M059J (cell line): ENCODE results near the gene C10orf53. TPM values are rescaled to one million over a fixed set of nuclear protein-coding genes. Genes with fewer than 3 reads are reported as not detected.
"Not testable (repeated sequence)": the region's sequence is repeated elsewhere in the genome, so short reads cannot be mapped to it uniquely, and the experiment has no call there.

Source experiments
- DNase-seq: peaks from one replicate; pipeline ENCODE4 v3.0.0-alpha.2; 2012; ENCODE audit warnings: low read depth
- total RNA-seq: library from RNA; depleted of rRNA; stranded (reverse); fragments of >200 nt; shearing (Covaris generic); gene quantifications from 2 replicates; pipeline ENCODE4 v1.2.3, GENCODE V29; 2014

C10orf53 gene
- total RNA-seq, 1 experiment from 2014 or later, result not detected

DNA sequence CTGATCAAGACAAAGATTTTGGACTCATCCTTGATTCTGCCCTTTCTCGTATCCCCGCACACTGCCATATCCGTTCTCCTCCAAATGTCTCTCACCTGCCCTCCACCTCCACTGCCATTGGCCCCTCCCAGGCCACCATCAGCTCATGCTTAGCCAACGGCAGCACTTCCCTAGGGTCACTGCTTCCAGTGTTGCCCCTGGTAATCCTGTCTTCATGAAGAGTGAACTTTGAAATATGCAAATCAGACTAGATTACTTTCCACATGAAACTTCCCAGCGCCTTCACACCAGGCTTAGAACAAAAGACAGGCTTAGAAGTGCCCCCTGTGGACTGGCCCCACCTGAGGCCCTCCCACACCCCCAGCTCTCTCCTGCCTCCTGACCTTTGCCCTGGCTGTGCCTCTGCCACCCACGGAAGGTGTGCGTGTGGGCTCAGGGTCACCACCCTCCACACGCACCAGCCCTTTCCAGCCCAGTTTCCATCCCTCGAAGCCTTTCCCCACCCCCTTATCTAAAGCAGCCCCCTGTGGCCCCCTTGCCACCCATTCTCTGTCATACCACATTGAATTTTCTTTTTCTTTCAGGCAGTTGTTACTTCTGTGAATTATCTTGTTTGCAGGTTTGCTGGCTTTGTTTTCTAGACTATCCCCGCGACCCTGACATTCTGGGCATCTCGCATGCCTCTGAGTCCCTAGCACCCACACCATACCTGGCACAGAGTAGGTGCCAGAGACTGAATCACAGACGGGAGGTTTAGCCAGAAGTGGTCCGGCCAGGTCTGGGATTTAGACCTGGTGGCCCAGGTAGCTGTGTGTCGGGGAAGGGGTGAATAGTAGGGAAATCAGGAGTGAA is 26.8 kb upstream of the C10orf53 start:
- no peak for DNase-seq

DNA sequence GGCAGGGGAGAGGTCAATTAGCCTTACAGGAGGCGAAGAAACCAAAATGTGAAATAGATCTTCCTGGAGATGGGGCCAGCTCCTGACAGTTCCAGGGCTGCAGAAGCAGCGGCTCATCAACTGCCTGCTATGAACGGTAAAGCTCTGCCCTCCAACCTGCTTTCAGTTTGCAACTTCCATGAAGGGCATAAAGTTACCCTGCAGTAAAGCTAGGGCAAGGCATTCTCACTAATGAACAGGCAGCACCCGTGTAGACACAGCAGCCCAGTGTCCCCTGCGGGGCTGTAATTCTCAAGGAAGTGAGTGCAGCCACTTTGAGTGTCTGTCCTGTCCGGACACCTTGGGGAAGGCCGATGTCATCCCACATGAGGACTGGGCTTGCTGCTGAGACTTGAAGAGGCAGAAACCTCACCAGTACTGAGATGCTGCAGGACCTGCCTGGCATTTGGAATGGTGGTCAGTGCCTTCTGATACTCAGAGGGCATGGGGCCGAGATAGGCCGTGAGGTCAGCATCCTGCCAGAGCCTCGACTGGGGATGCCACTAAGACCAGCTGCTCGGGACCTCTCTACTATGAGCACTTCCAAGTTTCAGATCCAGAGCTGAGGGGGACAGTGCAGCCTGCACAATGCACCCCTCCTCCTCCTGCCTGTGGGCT is 26.1 kb upstream of the C10orf53 start:
- DNase-seq, result no peak

DNA sequence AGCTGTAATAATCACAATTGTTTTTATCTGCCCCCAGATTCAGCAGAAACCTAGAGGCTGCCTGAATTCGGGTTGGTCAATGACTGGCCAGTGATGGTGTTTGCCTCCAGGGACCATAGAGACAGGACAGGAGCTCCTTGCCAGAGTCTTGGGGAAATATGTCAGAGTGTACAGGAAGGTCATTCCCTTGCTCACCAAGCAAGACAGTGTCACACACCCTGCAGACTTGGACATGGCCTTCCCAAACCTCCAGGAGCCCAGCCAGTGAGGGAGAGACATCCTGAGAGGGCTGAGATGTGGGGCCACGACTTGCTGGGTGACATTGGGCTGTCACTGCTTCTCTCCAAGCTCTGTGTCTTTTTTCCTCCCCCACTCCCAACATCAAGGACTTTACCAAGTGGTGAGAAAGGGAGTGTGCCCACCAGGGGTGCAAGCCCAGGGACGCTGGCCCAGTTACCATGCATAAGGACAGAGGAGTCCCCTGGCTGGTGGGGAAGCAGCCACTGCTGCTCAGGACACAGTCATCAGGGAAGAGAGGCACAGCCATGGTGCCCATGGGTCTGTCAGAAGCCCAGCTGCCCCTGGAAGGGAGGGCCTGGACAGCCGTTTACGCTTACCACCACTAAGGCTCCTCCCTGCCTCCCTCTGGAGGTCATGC is 25.3 kb upstream of the C10orf53 start:
- no peak for DNase-seq

DNA sequence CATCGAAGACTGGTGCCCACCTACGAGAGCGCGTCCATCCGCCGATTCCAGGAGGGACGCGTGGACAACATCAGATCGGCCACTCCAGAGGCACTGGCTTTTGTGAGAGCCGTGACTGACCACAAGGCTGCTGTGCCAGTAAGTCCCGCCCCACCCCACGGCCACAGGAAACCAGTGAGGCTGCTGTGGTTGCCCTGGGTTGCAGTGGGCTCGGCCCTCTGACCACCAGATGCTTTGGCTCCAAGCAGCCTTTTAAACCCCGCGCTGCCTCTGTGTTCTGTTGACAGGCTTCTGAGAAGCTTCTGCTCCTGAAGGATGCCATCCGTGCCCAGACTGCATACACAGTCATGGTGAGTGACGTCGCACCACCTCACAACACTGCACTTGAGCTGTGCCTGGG is 24.4 kb upstream of the C10orf53 start:
- DNase-seq, result no peak

DNA sequence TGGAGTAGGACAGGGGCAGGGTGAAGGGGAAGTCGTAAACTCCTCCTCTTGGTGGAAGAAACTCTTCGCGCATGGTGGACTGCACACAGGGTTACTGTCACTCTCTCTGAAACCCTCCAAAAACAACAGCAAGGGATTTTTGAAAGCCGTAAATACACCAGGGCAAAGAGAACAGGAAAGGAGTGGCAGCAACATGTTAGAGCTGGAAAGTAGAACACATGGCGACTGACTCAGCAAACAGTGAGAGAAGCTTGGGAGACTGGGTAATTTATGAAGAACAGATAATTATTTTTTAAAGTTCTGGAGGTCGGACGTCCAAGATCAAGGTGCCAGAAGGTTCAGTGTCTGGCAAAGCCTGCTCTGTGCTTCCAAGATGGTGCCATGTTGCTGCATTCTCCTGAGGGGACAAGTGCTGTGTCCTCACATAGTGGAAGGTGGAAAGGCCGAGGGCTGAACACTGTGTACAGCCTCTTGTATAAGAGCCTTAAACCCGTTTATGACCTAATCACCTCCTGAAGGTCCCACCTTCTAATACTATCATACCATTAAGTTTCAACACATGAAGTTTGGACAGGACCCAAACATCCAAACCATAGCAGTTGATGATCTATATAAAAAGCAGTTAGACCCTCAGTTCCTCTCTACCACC is 22.5 kb upstream of the C10orf53 start:
- DNase-seq, result no peak

DNA sequence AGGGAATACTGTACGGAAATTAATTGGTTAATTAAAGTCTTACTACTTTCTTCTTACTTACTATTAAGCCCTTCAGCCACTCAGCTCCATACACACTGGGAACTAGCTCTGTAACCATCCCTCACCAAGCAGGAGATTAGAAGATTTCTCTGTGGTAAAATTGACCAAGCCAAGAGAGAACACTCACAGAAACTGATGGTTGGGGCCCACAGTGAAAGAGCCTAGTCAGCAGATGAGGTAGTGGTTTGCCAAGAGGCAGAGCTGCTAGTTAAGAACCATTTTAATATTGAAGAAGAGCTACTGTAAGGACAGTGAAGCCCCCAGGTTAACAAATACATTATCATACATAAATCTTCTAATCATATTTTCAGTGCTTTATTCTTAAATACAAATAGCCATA is 21.8 kb upstream of the C10orf53 start:
- DNase-seq, result no peak

DNA sequence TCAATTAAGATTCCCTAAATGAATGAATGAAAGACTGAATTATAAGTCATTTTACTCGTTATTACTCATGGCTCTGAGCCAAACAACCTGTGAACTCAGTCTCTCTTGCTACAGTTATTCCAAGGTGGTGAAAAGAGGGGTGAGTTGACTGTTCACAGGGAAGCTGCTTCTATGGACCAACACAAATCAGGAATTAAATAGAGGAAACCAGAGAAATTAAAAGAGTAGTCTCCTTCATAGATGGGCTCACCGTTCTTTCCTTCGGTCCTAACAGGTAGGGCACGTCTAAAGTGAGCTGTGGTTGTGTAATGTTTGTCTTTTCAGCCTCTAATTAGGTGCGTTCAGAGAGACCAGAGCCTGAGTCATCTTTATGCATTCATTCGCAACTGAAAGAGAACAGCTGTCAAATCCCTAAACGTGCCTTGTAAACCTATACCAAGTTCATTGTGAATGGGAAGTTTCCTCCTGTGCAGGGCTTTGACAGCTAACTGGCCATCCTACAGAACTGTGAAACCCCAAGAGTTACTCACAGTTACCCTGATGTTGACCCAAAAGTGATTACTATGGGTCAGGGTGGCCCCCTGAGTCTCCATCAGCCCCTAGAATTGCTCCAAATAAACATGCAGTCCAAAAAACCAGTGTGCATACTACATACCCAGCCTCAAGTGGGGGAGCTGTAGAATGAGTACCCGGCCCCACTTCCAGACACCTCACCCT is 18.2 kb upstream of the C10orf53 start:
- DNase-seq, result no peak

DNA sequence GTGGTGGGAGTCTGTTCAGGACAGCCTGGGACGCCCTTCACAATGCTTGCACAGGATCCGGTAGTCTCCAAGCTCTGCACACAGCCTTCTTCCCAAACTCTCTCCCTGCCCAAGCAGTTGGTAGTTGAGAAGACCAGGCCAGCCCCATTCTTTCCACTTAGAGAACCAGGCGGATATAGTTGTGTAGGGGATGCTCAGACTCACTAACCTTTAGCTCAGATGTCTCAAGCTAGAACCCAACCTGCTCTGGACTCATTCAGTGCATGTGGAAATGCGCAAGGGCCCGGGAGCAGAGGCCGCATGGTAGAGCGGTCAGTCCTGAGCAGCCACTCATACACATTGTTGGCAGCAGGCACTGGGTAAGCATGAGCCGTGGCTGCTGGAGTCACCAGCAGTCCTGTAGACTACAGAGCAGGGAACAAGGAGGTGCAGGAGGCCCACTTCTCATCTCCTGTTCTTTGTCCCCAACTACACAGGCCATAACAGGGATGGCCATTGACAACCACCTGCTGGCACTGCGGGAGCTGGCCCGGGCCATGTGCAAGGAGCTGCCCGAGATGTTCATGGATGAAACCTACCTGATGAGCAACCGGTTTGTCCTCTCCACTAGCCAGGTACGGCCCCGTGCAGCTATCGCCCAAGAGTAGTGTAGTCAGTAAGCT is 17.2 kb upstream of the C10orf53 start:
- DNase-seq, result no peak

DNA sequence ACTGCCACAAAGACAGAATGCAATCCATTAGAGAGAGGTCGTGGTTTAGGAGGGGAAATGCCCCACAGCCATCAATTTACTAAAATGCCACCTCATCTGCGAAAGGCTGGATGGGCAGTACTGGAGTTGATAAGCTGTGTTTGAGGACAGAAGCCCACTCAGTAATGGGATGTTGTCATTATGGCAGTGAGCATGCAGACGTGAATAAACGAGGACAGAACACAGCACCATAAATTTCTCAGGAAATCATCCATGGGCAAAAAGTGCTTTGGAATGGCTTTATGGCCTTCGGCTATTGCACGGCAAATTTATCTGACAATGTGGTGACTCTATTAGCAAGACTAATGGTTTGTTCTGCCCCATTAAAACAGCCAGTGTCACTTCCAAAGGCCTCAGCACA is 15.9 kb upstream of the C10orf53 start:
- DNase-seq, result no peak

DNA sequence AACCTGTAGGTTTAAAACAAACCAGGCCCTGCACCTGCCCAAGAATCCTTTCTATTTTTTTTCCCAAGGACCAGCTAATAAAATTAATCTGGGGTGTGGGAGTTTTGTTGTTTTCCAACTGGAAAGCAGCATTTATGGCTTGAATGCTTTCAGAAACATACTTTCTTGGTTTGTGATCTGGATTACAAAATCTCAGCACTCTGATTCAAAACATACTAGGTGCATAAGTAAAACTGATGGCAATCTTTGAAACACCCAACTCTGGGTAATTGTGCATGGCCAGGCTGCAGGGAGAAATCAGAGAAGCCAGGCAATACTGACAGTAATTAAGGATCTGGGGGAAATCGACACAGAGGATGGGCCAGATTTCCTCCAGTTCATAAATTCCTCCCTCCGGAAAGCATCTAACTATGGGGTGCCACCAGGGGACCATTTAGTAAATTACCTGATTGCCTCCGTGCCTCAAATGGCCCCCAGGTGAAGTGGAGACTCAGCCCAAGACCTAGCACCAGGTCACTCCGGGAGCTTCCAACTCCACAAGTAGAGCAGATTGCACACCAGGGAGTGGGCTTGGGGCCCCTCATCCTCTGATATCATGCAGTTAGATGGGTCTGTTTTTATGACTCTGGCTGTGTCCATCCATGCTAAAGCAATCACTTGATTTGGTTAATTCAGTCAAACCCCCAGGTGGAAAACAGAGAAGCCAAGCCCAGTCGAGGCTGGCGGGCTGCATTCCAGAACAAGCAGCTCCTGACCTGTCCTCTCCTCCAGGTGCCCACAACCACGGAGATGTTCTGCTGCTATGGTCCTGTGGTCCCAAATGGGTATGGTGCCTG is 15.2 kb upstream of the C10orf53 start:
- no peak for DNase-seq

DNA sequence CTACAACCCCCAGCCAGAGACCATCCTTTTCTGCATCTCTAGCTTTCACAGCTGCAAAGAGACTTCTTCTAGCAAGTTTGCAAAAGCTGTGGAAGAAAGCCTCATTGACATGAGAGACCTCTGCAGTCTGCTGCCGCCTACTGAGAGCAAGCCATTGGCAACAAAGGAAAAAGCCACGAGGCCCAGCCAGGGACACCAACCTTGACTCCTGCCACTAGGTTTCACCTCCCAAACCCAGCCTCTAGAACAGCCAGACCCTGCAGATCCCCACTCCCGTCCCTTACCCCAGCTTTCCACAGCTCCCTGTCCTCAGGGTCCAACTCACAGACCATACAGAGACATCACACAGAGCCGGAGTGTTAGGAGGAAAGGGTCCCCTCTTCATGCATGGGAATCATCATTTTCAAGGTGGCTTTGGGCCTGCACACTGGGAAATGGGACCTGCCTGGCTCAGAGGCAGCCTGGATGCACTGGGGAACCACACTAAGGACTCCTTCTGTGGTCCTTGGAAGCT is 14.6 kb upstream of the C10orf53 start:
- DNase-seq, result no peak

DNA sequence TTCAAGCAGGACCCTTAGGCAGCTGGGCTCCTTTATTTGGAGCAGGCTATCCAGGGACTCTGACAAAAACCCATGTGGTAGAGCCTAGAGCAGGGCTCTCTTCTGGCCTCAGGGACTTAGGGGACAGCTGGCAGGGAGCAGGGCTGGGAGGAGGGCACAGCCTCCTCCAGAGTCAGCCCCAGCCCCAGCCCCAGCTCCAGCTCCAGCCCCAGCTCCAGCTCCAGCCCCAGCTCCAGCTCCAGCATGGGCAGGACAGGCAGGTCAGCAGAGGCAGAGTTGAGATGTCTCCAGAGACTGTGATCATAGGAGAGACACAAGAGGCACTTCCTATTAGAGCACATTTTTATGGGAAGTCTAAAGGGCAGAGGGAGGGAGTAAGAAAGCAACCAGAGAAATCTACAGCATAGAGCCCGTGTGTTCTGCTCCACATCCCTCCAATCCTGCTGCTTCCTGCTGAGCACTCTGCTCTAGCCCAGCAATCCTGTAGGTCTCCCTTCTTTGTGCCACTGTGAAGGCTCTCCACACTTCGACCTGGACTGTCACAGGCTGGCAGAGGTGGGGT is 13.3 kb upstream of the C10orf53 start:
- DNase-seq, result no peak

DNA sequence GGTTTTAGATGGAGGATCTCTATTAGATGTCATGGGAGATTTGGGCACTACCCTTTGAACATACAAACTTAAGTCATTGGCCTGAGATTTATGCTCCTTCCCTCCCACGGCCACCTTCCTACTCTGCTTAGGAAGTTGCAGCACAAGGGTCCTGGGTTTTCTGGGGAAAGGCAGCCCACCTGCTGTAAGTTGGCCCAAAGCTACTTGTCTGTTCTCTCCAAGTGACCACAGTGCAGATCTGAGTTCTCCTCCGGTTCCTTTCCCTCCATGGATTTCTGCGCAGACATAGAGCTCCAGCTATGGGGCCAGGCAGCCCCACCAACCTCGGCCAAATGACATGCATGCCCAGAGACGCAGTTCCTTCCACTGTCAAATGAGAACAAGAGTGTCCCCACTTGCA is 12.8 kb upstream of the C10orf53 start:
- DNase-seq, result no peak

DNA sequence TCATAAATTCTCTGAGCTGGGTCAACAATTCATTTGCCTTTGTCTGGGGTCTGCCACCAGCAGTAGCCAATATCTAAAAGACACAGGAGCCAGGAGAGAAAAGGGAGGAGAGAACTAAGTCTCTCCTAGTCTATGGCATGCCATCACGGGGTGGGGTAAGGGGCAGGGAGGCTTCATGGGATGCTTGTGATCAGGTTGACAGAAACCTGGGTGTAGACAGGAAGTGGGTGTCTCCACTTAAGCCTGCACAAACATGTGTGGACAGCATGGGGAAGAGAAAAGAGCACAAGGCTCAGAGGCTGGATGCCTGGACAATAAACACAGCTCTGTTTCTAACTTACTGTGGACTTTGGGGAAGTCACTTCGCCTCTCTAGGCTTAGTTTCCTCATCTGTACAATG is 11.5 kb upstream of the C10orf53 start:
- DNase-seq, result no peak

DNA sequence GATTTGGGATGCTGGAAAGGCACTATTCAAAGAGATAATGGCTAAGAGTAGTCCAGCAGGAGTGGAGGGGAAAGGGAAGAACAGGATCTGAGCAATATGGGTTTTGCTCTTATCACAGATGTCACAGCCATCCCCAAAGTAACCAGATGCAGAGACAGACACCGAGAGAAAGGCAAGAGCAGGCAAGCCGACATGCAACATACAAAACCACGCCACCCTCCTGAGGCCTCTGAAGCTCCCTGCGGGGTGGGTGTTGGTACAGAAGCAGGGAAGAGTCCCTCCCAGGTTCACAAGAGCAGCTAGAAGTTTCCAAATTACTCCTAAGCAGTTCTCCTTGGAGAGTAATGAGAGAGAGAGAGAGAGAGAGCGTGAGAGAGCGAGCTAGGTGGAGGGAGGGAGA is 10.8 kb upstream of the C10orf53 start:
- no peak for DNase-seq

DNA sequence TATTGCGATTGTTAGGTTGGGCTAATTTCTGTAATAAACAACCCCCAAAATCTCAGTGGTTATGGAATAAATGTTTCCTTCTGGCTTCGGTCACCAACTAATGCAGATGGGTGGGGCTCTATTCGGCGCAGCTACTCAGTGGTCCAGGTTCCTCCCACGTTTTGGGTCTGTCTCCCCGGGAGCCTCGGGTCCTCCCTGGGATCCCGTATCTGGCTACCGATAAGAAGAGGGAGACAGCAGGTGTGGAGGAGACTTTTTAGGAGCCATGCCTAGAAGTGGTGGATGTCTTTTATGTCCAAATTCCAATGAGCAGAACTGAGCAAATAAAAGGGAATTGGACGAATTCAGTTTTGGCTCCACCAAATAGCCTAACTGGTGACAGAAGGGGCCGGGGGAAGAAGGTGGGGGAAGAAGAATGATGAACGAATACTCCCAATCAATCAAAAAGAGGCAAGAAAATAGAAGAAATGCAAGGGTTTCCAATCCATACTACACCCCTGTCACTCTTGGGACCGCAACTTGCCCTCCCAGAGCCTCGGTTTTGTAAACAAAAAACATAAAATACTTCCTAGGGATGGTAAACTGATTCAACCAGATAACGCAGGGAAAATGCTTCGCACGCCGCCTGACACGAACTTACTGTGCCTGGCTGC is 498 bp upstream of the C10orf53 start:
- DNase-seq, result no peak

DNA sequence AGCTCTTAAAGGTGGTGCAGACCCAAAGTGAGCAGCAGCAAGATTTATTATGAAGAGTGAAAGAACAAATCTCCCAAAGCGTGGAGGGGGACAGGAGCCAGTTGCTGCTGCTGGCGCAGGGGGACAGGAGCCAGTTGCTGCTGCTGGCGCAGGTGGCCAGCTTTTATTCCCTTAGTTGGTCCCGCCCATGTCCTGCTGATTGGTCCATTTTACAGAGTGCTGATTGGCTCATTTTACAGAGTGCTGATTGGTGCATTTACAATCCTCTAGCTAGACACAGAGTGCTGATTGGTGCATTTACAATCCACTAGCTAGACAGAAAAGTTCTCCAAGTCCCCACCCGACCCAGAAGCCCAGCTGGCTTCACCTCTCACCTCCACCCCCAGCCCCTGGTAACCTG is 3.0 kb downstream of the C10orf53 start:
- DNase-seq, result not testable (repeated sequence)

DNA sequence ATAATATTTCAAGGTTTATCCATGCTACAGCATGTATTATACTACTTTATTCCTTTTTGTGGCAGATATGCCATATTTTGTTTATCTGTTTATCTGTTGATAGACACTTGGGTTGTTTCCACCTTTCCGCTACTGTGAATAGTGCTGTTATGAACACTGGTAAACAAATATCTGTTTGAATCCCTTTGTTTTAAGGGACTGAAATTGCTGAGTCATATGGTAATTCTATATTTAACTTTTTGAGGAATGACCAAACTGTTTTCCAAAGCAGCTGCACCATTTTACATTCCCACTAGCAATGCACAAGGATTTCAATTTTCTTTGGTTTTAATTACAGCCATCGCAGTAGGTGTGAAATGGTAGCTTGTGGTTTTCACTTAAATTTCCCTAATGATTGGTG is 3.4 kb downstream of the C10orf53 start:
- DNase-seq, result no peak

DNA sequence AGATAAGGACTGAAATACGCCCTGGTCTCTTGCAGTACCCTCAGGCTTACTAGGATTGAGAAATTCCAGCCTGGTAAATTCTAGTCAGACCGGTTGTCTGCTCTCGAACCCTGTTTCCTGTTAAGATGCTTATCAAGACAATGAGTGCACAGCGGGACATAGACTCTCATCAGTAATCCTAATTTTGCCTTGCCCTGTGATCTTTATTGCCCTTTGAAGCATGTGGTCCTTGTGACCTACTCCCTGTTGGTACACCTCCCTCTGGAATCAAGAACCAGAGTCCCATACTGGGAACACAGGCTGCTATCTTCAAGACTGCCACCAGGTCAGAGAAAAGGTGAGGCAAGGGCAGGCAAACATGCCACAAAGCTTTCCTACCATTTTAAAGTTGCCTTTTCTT is 7.2 kb downstream of the C10orf53 start:
- DNase-seq, result no peak
